ENCODE measurements around the gene ZNF281.
A peak's percentile ranks its signal among the peaks of the same experiment; 100 is the strongest.
"Not testable (repeated sequence)": the region's sequence is repeated elsewhere in the genome, so short reads cannot be mapped to it uniquely, and the experiment has no call there.

ZNF281 gene

DNA sequence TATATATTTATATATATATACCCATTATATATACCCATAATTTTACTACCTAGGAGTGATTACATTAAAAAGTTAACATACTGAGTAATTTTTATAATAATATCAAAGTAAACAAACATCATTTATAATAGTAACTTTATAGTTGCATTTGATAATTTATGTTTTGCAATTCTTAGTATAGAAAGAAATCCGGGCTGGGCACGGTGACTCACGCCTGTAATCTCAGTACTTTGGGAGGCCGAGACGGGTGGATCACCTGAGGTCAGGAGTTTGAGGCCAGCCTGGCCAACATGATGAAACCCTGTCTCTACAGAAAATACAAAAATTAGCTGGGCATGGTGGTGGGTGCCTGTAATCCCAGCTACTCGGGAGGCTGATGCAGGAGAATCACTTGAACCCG is 28.6 kb upstream of the ZNF281 start:
- not testable (repeated sequence) for H3K36me3 Mint-ChIP-seq; DNase-seq (ENCODE audit: low spot score in 2 of 2); H3K27me3 Mint-ChIP-seq; ATAC-seq (ENCODE audit: low read depth); H3K4me1 Mint-ChIP-seq; H3K27ac Mint-ChIP-seq; H3K9me3 Mint-ChIP-seq; H3K4me3 Mint-ChIP-seq

DNA sequence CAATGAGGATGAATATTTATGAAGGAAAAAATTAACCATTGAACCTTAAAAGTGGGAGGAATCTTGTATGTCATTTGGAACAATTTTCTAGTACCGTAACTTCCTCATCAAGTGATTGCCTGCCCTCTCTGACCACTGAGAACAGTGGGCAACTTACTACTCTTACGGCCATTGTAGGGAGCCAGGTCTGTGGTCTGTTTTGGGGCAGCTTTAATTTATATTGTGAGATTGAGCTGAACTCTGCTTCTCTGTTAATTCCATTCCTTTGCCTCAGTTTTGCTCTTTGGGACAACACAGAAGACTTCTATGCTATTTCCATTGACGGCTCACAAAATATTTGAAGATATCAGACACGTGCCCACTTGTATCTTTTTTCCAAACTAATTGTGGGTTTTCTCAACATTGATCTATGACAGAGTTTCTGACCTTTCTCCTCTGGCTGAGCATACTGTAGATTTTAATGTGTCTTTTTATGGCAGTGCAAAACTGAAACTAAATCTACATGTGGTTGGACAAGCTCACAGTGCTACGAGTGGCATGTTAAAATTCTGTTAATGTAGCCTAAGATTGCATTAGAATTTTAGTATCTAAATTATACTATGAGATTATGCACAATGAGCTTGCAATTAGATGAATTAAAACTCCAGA is 27.8 kb upstream of the ZNF281 start:
- ATAC-seq (ENCODE audit: low read depth) (no peak), DNase-seq (ENCODE audit: low spot score in 2 of 2) (no peak)
- no peaks in the 10 kb centered on the region for H3K27me3 Mint-ChIP-seq
- peaks cover 2% of the 10 kb centered on the region for H3K9me3 Mint-ChIP-seq
- H3K36me3 Mint-ChIP-seq = no peaks in the 10 kb centered on the region
- peaks cover 4% of the 10 kb centered on the region for H3K4me1 Mint-ChIP-seq
- peak overlapping the region; percentile 82 for H3K4me3 Mint-ChIP-seq
- peak overlapping the region; percentile 76 for H3K27ac Mint-ChIP-seq

DNA sequence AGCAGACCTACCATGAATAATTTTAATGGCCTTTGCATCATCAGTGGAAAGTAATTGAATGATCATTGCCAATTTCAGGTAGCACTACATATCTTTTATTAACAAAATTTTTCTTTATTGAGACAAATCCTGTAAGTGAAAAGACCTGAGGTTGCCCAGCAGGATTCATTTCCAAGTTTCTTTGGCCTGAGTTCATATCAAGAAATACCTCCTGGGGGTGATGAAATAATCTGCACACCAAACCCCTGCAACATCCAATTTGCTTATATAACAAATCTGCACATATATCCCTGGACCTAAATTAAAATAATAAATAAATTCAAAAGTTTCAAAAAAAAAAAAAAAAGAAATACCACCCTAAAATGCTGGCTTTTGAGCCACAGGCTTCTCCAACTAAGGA is 27.3 kb upstream of the ZNF281 start:
- peaks cover 4% of the 10 kb centered on the region for H3K4me1 Mint-ChIP-seq
- no peaks in the 10 kb centered on the region for H3K36me3 Mint-ChIP-seq
- H3K27ac Mint-ChIP-seq = peak overlapping the region; percentile 76
- ATAC-seq (ENCODE audit: low read depth) = no peak
- H3K4me3 Mint-ChIP-seq = no peak overlapping the region
- DNase-seq (ENCODE audit: low spot score in 2 of 2) = no peak
- H3K27me3 Mint-ChIP-seq = no peaks in the 10 kb centered on the region
- peaks cover 2% of the 10 kb centered on the region for H3K9me3 Mint-ChIP-seq

DNA sequence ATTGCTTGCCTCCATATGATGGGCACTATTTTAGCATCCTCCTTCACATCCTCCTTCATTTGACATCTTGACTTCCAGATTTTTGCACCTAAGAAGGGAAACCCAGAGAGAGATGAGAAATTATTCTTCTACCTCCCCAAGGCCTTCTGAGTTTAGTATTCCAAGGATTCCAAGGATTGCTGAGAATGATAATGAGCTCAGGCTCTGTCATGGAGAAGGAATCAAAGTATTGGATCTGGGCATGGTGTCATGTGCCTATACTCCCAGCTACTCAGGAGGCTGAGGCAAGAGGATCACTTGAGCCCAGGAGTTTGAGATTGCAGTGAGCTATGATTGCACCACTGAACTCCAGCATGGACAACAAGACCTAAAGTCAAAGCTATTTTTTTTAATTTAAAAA is 26.6 kb upstream of the ZNF281 start:
- peaks cover 4% of the 10 kb centered on the region for H3K4me1 Mint-ChIP-seq
- peaks cover 2% of the 10 kb centered on the region for H3K9me3 Mint-ChIP-seq
- no peak overlapping the region for H3K27ac Mint-ChIP-seq
- DNase-seq (ENCODE audit: low spot score in 2 of 2) = no peak
- H3K4me3 Mint-ChIP-seq = no peak overlapping the region
- H3K27me3 Mint-ChIP-seq = no peaks in the 10 kb centered on the region
- H3K36me3 Mint-ChIP-seq = no peaks in the 10 kb centered on the region
- ATAC-seq (ENCODE audit: low read depth) = no peak

DNA sequence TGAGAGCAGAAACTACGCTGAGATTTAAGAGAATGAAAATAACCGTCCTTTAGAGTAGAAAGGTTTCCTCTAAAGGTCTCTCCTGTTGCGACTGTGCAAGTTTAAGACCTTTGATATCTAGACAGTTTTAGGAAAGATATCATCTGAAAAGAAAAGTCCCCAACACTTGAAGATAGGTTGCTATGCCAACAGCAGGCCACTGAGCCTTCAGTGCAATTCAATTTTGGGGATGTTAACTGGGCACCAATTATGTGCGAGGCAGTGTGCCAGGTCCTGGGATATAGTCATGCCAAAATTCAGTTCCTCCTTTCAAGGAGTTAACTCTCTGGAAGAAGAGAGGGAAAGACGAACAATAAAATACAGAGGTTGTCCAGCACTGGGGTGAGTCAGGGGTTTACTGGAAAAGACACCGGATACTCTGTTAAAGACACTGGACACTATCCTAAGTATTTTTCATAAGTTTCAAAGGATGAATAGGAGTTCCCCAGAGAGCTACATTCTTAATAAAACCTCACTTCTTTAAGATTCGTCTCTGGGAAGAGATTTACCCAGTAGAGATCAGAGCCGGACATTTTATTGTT is 25.5 kb upstream of the ZNF281 start:
- H3K27me3 Mint-ChIP-seq = no peaks in the 10 kb centered on the region
- ATAC-seq (ENCODE audit: low read depth) = no peak
- H3K27ac Mint-ChIP-seq = no peak overlapping the region
- H3K4me1 Mint-ChIP-seq = peaks cover 4% of the 10 kb centered on the region
- peaks cover 2% of the 10 kb centered on the region for H3K9me3 Mint-ChIP-seq
- H3K4me3 Mint-ChIP-seq = no peak overlapping the region
- no peak for DNase-seq (ENCODE audit: low spot score in 2 of 2)
- no peaks in the 10 kb centered on the region for H3K36me3 Mint-ChIP-seq

DNA sequence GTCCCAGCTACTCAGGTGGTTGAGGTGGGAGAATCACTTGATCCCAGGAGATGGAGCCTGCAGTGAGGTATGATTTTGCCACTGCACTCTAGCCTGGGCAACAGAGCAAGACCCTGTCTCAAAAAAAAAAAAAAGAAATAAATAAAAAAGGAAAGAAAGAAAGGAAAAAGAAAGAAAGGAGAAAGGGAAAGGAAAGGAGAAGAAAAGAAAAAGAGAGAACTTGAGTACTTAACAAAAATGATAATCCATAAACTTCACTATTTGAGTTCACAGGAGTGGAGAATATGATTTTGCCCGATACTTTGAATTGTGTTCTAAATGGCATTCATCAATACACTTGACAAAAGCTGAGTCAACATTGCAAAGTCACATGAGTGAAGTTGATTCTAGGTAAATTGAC is 23.8 kb upstream of the ZNF281 start:
- H3K27ac Mint-ChIP-seq = no peak overlapping the region

DNA sequence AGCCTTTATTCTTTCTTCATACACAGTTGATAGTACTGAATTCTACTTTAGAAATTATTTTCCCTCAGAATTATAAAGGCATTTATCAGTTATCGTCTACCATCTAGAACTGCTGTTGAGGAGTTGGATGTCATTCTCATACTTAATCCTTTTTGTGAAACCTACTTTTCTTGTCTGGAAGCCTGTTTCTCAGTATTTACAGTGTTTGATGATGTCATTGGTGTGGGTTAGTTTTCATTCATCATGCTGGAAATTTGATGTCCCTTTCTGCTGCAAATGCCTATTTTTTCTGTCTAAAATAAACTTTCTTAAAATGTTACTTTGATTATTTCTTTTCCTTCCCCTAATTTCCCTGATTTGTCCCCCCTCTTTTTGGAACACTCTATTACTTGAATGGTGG is 22.8 kb upstream of the ZNF281 start:
- Mint-ChIP-seq H3K27ac (no peak overlapping the region), H3K9me3 (peaks cover 2% of the 10 kb centered on the region)

More for the DNA sequence above, 23.8 kb upstream of the ZNF281 start:
- no peaks in the 10 kb centered on the region for H3K27me3 Mint-ChIP-seq
- H3K36me3 Mint-ChIP-seq = no peaks in the 10 kb centered on the region
- peaks cover 4% of the 10 kb centered on the region for H3K4me1 Mint-ChIP-seq
- peaks cover 2% of the 10 kb centered on the region for H3K9me3 Mint-ChIP-seq
- no peak for DNase-seq (ENCODE audit: low spot score in 2 of 2)
- no peak for ATAC-seq (ENCODE audit: low read depth)
- H3K4me3 Mint-ChIP-seq = no peak overlapping the region

DNA sequence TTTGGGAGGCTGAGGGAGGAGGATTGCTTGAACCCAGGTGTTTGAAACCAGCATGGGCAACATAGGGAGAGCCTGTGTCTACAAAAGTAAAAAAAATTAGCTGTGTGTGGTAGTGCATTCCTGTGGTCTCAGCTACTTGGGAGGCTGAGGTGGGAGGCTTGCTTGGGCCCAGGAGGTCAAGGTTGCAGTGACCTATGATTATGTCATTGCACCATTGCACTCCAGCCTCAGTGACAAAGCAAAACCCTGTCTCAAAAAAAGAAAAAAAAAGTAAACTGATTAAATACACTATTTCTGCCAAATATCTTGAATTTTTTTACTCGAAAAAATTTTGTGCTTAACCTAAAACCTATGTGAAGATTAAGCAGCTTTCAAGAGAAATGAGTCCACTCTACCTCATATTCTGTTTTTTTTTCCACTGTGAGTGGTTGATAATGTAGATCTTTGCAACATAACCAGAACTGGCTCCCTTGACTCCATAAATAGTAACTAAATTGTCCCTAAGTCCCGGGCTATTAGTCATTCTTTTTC is 19.4 kb upstream of the ZNF281 start:
- Mint-ChIP-seq H3K36me3 (no peaks in the 10 kb centered on the region), H3K4me1 (no peaks in the 10 kb centered on the region), H3K4me3 (no peak overlapping the region), H3K27me3 (no peaks in the 10 kb centered on the region), H3K27ac (no peak overlapping the region), H3K9me3 (peaks cover 2% of the 10 kb centered on the region)
- ATAC-seq (ENCODE audit: low read depth) (no peak), DNase-seq (ENCODE audit: low spot score in 2 of 2) (no peak)

More for the DNA sequence above, 22.8 kb upstream of the ZNF281 start:
- H3K4me1 Mint-ChIP-seq = peaks cover 1% of the 10 kb centered on the region
- ATAC-seq (ENCODE audit: low read depth) (no peak), DNase-seq (ENCODE audit: low spot score in 2 of 2) (no peak)
- H3K4me3 Mint-ChIP-seq = no peak overlapping the region
- H3K36me3 Mint-ChIP-seq = no peaks in the 10 kb centered on the region
- no peaks in the 10 kb centered on the region for H3K27me3 Mint-ChIP-seq

DNA sequence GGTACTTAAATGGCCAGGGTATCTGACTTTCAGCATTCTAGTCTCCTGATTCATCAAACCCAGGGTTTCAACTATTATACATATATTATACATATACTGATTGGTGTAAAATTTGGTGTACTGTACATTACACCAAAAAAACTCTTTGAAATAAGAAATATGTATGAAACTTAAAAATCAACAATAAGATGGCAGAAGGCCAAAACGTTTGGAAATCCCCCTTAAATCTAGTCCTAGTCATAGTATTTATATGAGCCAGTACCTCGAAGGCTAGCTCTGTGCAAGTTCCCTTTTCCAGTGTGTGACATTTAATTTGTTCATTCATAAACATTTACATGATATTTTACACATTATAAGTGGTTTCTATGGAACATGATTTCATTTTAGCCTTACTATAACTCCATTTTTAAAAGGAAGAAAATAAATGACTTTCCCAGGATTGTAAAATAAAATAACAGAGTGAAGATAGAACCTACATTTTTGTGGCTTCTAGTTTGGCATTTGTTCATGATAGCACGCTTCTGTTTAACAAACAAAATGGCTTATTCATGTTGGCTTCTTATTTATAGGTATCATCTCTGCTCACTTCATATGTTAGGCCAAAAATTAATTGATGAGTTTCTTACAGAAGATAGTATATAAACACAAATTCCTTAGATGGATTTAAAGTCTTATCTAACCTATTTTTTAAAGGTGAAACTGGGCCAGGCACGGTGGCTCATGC is 18.8 kb upstream of the ZNF281 start:
- Mint-ChIP-seq H3K4me3 (no peak overlapping the region), H3K27me3 (no peaks in the 10 kb centered on the region), H3K4me1 (no peaks in the 10 kb centered on the region), H3K36me3 (no peaks in the 10 kb centered on the region), H3K27ac (no peak overlapping the region), H3K9me3 (peaks cover 2% of the 10 kb centered on the region)
- peak; percentile 65 for ATAC-seq (ENCODE audit: low read depth)
- no peak for DNase-seq (ENCODE audit: low spot score in 2 of 2)

DNA sequence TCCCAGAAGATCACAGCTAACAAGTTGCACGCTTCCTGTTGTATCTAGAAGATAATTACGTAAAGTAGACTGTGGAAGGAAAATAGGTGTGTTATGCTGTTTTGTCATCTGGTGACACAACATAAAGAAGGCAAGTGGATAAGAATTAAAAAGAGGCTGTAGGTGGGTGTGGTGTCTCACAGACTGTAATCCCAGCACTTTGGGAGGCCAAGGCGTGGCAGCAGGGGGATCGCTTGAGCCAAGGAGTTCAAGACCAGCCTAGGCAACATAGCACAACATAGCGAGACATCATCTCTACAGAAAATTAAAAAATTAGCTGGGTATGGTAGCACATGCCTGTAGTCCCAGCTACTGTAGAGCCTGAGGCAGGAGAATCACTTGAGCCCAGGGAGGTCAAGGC is 17.9 kb upstream of the ZNF281 start:
- Mint-ChIP-seq H3K4me1 (no peaks in the 10 kb centered on the region), H3K27me3 (peaks cover 3% of the 10 kb centered on the region), H3K9me3 (peaks cover under 1% of the 10 kb centered on the region), H3K27ac (no peak overlapping the region), H3K36me3 (no peaks in the 10 kb centered on the region), H3K4me3 (no peak overlapping the region)
- DNase-seq (ENCODE audit: low spot score in 2 of 2) (no peak), ATAC-seq (ENCODE audit: low read depth) (no peak)

DNA sequence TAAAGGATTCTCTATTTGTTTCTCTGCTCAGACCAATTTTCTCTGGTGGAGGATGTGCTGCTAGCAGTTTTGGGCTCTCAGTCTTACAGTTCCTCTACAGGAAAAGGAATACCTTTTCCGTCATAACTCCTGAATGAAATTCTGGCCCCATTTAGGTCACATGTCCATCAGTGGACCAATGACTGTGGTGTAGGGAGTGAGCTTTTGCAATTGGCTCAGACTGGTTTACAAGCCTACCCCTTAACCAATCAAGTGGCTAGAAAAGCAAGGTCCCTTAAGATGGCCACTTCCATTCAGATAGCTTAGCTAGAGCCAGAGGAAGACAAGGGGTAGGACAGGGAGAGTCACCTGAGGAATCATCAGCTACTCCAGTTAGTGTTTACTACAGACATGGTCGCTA is 16.4 kb upstream of the ZNF281 start:
- Mint-ChIP-seq H3K36me3 (no peaks in the 10 kb centered on the region), H3K27me3 (peaks cover 5% of the 10 kb centered on the region), H3K4me1 (no peaks in the 10 kb centered on the region), H3K27ac (no peak overlapping the region), H3K9me3 (no peaks in the 10 kb centered on the region), H3K4me3 (no peak overlapping the region)
- DNase-seq (ENCODE audit: low spot score in 2 of 2) (no peak), ATAC-seq (ENCODE audit: low read depth) (no peak)

DNA sequence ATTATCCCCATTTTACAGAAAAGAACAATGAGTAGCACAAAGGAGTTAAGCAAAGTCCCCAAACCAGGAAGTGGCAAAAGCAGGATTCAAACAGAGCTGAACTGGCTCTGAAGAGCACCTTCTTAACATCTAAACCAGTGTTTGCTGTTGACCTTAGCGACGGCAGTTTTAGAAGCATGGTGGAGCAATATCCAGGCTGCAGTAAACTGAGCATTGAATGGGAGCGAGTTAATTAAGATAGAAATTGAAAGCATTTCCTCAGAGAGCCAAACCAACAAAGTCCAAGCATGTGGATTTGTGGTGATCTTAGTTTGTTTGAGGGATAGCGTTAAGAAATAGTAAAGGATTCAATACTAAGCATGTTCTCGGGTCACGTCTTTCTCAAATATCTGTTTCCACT is 13.4 kb upstream of the ZNF281 start:
- peaks cover 5% of the 10 kb centered on the region for H3K27me3 Mint-ChIP-seq
- DNase-seq (ENCODE audit: low spot score in 2 of 2) (no peak), ATAC-seq (ENCODE audit: low read depth) (no peak)
- no peak overlapping the region for H3K4me3 Mint-ChIP-seq
- H3K36me3 Mint-ChIP-seq = no peaks in the 10 kb centered on the region
- H3K9me3 Mint-ChIP-seq = no peaks in the 10 kb centered on the region
- no peaks in the 10 kb centered on the region for H3K4me1 Mint-ChIP-seq
- no peak overlapping the region for H3K27ac Mint-ChIP-seq

DNA sequence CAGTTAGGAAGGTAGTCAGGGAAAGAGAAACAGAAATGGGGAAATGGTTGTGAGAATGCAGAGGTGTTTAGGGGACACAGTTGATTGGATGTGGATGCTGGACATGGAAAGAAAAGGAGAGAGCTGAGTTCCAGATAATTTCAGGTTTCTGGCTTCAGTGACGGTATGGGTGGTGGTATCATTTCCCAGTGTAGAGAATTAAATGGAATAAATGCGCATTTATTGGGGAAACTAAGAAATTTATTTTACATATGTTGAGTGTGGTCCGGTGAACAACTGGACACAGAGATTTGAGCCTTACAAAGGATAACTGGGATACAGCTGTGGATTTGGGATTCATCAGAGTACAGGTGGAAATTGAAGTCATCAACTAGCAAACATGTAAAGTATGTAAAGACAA is 12.4 kb upstream of the ZNF281 start:
- Mint-ChIP-seq H3K4me1 (no peaks in the 10 kb centered on the region), H3K27me3 (peaks cover 5% of the 10 kb centered on the region), H3K36me3 (no peaks in the 10 kb centered on the region), H3K9me3 (no peaks in the 10 kb centered on the region), H3K27ac (no peak overlapping the region), H3K4me3 (no peak overlapping the region)
- DNase-seq (ENCODE audit: low spot score in 2 of 2) (no peak), ATAC-seq (ENCODE audit: low read depth) (no peak)

DNA sequence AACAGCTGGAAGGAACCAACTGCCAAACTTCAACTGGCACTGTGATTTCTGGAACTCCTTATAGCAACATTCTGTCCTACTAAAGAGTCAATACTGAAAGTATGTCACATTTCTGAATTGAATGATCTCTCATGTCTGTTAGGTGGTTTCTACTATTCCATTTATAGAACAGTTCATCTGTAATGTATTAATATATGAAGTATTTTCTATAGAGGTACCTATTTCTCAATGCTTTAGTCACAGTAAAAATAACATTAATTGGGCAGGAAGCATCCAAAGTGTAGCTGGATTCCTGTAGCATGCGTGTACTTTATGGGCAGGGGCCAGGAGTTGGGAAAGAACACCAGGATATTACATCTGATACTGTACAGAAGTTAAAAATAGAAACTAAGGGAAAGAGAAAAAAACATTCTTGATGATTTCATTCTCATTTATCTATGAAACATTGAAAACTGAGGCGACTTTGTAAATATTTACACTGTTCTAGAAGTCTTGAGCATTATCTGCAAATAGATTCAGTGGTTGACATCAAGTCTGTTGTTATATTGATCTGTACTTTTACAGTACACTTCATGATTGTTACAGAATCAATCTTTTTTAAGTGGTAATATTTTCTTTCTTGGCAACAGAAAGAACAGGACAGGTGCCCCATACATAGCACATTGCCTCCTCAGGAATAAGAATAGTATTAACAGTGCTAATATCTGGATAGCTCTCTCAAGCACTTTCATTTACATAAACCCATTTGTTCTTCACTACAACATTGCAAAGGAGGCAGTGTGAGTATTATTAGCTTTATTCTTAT is 6.2 kb upstream of the ZNF281 start:
- Mint-ChIP-seq H3K4me3 (no peak overlapping the region), H3K27ac (no peak overlapping the region), H3K27me3 (no peaks in the 10 kb centered on the region), H3K9me3 (no peaks in the 10 kb centered on the region), H3K36me3 (no peaks in the 10 kb centered on the region), H3K4me1 (peaks cover 3% of the 10 kb centered on the region)
- ATAC-seq (ENCODE audit: low read depth) = no peak
- DNase-seq (ENCODE audit: low spot score in 2 of 2) = no peak

Data from memory B cell (primary cell).